Effector CD4-positive, alpha-beta T cell (primary cell): ENCODE results near the gene CDR2L. TPM values are rescaled to one million over a fixed set of nuclear protein-coding genes. Genes with fewer than 3 reads are reported as not detected.

Experiments
- DNase-seq: peaks from one replicate; pipeline ENCODE4 v3.0.0-alpha.2; 2020
- total RNA-seq: gene quantifications from one replicate; lab custom pipeline; 2026; lab: John Stamatoyannopoulos, UW

Gene CDR2L
- total RNA-seq = not detected

DNA sequence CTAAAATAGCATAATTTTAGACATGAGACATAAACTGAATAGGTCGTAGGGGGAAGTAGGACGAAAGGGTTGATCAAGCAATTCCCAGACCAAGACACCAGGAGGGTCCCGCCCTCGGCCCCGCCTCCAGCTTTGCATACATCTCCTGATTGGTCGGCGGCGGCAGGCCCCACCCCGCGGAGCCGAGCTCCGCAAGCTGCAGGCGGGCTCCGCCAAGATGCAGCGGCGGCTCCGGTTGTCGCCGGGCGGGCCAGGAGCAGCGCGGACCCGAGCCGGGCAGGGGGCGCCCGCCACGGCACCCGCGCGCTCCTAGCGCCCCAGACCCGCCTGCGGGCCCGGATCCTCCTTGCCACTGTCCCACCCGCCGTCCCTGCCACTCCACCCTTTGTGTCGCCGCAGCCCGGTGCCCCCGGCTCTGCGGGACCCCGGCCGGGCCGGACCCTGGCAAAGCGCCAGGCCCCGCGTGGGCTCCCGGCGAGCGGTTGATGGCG lies at the start of gene CDR2L:
CDR2L (plus strand) TSS at position 215 of the 491 bp plus-strand sequence. CDS start 412 bp downstream, outside the sequence.
- DNase-seq = peak; percentile 88

DNA sequence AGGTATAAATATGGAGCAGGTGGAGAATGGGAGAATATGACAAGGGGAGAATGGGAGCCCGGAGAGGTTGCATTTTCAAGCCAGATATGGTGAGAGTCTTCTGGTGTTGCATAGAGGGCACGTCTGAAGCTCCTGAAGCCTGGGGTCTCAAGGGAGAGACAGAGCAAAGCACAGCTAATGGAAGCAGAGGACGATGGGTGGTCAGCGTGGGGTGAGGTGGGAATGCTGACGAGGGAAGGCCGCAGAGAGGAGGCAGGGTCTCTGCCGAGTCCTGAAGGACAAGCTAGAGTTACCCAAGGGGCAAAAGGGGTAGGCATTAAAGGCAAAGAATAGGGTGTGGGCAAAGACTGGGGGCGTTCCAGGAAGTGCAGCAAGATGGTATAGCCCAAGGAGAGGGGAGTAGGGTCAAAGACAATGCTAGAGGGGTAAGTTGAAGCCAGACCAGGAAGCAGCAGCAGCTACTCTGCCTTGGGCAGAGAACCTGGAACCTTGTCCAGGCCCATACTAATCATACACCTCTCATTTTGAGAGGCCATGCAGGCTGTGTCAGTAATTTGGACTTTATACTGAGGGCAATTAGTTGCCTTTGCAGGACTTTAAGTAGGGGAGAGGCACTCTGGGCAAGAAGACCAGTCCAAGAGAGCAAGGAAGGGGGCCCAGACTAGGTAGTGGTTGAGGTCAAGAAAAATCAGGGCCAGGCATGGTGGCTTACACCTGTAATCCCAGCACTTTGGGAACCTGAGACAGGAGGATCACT lies 49.1 kb upstream of the CDR2L start:
- DNase-seq = no peak

DNA sequence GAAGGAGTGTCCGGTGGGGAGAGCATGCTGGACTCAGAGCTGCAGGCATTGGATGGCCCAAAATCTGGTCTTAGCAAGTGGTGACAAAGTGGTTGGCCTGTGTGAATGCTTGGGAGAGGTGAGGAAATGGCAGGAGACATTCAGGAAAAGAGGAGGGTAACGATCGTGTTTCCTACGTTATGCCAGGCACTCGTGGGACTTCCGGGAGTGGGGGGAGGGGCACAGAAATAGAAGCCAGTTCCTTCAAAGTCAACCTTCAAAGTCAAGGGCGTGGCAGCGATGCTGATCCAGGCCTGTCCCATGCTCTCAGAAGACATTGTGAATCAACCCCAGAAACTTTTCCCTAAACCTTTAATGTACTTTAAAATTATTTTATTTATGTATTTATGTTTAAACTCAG lies 47.9 kb upstream of the CDR2L start:
- DNase-seq = no peak

DNA sequence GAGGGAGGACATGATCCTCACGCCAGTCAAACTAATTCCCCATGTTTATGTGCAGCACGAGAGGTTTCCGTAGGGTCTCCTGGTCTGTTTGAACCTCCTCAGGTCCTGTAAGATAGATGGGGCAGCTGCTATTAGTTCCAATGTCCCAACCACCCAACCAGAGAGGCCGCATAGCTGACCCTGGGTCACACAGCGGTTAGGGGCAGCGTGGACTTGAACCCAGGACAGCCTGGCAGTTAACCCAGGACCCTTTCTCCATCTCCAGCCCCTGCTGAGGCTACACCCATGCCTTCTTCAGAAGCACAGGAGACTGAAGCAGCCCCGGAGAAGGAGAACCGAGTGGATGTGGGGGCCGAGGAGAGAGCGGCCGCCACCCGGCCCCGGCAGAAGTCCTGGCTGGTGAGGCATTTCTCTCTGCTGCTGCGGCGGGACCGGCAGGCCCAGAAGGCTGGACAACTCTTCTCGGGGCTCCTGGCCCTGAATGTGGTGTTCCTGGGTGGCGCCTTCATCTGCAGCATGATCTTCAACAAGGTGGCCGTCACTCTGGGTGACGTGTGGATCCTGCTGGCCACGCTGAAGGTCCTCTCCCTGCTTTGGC lies 46.2 kb upstream of the CDR2L start:
- DNase-seq = no peak

DNA sequence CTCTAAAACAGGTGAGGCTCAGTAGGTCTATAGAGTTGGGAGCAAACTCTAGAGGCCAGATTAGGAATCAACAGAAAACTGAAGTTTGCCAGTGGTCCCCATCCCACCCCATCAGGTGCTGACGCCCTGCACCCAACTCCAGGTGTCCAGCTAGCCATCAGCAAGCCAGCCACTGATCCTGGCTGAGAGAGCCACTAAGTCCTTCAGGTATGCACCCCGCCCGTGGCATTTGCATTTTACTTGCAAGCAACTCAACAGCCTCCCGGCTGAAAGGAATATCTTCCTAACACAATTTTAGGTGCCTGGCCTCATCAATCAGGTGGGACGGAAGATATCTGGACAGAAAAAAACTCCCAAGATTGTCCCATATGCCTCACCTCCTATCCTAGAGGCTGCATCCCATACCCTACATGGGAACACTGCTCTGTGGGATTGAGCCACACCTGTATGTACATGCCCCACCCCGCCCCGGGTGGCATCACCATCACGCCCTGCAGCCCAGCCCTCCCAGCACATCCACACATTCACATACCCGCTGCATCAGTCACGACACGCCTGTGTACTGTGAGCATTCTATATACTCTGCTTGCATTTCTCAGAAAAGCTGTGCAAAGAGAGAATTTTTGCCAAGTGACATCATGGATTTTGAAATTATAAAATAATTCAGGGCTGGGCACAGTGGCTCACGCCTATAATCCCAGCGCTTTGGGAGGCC lies 43.5 kb upstream of the CDR2L start:
- no peak for DNase-seq

DNA sequence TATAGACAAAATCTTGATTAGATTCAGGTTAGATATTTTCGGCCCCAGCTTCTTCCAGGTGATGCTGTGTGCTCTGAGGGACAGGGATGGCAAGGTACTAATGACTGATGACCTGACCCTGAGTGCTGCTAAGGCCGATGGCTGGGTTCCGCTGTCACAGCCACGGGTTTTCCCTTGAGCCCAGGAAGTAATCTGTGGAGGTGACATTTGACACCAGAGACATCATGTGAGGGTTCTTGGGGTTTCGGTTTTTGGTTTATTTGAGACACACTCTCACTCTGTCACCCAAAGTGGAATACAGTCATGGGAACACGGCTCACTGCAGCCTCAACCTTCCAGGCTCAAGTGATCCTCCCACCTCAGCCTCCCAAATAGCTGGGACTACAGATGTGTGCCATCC lies 41.9 kb upstream of the CDR2L start:
- no peak for DNase-seq

DNA sequence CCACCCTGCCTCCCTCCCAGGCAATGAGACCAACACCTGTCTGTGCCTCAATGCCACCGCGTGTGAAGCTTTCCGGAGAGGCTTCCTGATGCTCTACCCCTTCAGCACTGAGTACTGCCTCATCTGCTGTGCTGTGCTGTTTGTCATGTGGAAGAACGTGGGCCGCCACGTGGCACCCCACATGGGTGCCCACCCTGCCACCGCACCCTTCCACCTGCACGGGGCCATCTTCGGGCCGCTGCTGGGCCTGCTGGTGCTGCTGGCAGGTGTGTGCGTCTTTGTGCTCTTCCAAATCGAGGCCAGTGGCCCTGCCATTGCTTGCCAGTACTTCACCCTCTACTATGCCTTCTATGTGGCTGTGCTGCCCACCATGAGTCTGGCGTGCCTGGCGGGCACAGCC lies 40.8 kb upstream of the CDR2L start:
- DNase-seq = no peak

DNA sequence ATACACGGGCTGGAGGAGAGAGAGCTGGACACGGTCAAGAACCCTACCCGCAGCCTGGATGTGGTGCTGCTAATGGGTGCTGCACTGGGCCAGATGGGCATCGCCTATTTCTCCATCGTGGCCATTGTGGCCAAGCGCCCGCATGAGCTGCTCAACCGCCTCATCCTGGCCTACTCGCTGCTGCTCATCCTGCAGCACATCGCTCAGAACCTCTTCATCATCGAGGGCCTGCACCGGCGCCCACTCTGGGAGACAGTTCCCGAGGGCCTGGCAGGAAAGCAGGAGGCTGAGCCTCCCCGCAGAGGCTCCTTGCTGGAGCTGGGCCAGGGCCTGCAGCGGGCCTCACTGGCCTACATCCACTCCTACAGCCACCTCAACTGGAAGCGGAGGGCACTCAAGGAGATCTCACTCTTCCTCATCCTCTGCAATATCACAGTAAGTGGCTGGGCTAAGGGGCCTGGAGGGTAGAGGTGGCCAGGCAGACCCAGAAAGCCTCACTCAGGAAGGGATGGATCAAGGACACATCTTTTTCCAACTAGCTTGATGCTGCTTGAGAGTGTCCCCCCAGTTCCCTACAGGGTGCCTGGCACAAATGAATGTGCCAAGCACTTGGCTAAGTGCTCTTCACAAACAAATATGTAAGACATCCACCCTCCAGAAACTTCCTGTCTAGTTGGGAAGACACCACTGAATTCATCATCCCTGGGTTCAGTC lies 40.2 kb upstream of the CDR2L start:
- DNase-seq = no peak

DNA sequence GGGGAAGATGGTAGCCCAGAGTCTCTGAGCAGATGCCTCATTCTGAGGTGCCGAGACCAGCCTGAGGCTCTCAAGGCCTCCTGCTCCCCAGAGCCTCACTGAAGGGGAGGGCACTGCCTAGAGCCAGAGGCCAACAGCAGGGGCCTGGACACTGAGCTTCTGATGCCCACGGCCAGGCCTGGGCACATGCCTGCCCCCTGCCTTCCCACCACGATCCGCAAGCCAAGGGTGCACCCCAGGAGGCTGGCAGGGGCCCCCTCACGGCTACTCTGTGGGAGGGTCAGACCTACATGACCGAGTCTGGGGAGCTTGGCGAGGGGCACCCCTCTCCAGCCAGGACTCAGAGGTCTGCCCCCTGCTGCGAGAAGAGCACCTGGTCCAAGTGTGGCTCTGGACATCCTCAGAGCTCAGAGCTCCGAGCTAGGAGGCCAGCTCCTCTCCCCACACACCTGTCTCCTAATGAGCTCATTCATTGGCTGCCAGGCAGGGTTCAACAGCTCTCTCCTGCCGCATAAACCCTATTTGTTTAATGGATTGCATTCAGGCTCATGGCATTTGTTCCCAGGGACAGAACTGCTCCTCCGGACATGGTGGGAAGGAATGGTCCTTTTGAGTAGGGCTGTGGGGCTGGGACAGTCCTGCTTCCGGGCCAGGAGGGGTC lies 37.8 kb upstream of the CDR2L start:
- DNase-seq = no peak

DNA sequence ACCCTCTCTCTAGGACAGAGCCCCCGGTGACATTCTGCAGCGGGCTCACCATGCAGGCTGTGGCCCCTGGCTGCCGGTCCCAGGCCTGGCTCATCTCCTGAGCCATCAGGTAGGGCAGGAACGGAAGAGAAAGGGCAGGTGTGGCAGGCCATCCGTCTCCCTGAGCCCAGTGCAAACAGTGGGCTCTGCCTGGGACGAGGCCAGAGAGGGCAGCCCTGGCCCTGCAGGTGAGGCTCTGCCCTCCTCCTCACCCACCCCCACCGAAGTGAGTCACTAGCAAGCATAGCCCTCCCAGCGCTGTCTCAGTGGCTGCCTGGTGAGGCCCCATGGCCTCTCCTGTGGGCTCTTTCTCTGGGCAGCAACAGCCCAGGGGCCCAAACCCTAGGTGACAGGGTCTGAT lies 37.2 kb upstream of the CDR2L start:
- DNase-seq = no peak

DNA sequence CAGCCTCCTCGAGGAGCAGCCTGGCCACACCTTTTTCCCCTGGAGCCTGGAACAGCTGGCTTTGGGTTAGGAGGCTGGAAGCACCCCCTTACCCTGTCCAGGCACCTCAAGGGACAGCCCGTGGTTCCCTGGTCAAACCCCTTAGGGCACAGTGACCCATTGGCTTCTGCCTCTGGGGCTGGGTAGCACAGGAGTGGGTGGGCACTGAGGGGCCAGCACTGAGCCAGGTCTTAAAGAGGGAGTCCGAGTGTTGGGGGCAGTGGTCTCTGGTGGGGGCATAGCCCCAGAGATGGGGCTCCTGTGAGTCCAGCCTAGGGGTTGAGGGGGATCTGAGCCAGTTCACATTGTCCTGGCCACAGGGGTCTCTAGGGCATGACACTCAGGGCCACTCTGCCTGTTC lies 36.4 kb upstream of the CDR2L start:
- DNase-seq = no peak

DNA sequence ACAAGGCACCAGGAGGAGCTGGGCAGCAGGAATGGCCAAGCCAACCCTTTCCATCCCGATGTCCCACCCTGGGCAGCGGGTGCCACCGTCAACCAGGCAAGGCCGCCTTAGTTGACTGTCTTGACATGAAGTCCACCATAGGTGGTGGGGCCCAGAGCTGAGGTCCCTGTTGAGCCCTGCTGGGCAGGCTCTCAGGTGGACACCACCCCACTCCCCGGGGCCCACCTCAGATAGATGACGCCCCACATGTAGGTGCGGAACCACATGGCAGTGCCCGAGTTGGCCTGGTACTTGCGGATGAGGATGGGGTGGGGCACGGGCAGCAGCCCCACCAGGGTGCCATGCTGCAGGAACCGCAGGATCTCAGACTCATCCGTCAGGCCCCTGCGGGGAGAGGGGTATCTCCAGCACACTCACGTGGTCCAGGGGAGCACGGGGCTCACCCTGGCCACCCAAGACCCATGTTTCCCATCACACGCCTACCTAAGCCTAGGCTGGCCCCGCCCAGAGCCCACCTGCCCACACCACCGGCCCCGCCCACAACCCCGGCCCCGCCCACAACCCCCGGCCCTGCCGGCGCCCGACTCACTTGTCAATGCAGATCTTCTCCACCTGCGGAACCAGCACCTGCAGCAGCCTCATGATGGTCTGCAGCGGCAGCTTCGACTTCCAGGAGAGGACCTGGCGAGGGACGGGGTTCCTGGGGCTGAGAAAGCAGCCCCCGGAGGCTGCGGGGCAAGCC lies 35.6 kb upstream of the CDR2L start:
- DNase-seq = no peak

DNA sequence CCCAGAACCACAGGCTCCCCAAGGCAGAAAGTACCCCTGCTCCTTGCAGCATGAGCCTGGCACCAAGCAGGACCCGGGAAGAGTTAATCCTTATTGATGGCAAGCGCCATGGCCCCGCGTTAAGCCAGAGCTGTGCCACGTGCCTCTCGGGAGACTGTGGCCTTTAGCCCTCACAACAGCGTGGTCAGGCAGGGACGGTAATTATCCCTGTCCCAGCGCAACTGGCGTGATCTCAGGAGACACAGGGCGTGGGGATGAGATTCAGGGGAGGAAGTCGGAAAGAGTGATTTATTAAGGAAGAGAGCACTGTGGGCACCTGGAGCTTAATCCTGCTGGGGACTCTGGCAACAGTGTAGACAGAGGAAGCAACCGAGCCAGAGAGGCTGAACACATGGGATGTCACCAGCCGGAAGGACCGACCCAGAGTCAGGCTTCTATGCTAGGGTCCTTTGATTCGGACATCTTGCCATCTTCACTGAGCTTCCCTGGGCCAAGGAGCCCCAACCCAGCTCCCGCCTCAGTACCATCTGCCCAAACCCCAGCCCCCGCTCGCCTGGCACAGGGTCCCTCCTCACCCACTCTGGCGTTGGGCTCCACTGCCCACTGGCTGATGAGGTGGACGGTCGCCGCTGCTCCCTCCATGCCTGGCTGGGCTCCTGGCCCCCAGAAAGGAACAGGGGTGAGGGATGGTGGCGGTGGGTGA lies 34.9 kb upstream of the CDR2L start:
- no peak for DNase-seq

DNA sequence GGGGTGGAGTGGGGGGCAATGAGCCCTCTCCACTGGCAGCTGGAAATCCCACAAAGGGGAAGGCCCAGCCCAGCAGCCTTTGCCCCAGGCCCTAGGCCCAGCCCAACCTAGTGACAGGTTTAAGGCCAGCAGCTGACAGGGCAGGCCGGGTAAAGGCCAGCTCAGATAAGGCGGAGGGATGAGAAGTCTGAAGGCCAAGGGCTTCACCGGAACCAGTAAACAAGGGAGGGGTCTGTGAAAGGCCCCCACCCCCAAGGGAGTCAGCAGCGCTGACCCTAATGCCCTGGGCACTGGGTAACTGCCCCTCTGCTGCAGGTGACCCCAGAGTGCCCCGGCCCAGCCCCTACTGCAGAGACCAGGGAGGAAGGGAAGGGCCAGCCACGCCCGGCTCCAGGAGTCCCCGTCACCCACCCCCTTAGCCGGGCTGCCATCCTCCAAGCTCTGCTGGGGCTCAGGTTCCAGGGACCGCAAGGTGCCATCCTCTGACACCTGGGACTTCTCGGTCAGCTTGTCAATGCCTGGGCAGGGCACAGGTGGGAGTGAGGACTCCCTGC lies 34.2 kb upstream of the CDR2L start:
- no peak for DNase-seq

DNA sequence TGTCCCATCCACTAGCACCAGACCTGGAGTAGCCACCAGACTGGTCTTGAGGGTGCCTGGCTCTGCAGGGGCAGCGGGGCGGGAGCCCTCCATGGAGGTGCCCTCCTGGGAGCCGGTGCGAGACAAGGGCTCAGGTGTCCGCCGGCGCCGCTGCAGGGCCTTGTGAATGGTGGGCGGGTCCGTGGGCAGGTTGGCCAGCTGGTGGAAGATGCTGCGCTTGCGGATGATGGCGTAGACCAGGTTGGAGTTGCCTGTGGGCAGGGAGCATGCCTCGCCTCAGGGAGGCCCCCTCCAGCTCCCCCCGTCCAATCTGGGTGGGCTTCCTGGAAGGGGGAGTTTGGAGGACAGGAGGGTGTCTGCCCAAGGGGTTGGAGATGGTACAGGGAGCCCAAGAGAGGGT lies 33.3 kb upstream of the CDR2L start:
- no peak for DNase-seq

DNA sequence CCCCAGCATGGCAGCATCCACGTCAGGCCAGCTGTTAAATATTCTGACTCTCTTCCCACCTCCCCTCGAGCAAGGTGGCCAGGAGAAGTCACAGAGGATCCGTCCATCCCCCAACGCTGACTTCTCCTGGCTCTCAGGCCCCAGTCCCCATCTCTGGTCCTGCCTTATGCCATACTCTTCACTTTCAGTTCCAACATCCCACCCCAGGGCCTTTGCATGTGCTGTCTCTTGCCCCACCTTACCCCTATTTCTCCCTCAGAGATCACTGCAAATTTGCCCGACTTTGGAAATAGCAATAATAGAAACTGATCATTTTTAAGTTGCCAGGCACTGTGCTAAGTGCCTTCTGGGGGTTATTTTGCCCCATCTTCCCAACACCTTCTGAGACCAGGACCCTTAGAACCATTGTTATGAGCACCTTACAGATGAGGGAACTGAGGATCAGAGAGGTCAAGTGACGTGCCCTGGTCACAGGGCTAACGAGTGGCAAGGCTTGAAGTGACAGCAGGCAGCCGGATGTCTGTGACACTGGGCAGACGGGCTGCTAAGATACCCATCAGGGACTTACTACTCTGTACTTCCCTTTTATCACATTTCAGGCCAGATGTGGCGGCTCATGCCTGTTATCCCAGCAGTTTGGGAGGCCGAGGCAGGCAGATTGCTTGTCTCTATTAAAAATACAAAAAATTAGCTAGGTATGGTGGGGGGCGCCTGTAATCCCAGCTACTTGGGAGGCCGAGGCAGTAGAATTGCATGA lies 32.6 kb upstream of the CDR2L start:
- no peak for DNase-seq

DNA sequence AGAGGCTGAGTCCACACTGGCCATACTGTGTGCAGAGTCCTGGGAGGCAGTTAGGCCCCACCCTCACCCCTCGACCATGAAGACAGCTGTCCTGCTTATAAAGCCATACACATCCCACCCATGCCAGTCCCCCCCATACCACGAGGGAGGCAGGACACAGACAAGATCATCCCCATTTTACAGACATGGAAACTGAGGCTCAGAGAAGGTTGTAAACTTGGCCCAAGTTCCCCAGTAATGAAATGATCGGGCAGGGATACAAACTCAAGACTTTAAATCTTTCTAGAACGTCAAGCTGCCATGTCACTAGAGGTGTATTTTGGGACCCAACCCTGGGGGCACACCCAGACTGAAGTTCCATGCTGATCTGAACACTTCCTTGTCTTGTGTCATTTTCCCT lies 31.3 kb upstream of the CDR2L start:
- no peak for DNase-seq

DNA sequence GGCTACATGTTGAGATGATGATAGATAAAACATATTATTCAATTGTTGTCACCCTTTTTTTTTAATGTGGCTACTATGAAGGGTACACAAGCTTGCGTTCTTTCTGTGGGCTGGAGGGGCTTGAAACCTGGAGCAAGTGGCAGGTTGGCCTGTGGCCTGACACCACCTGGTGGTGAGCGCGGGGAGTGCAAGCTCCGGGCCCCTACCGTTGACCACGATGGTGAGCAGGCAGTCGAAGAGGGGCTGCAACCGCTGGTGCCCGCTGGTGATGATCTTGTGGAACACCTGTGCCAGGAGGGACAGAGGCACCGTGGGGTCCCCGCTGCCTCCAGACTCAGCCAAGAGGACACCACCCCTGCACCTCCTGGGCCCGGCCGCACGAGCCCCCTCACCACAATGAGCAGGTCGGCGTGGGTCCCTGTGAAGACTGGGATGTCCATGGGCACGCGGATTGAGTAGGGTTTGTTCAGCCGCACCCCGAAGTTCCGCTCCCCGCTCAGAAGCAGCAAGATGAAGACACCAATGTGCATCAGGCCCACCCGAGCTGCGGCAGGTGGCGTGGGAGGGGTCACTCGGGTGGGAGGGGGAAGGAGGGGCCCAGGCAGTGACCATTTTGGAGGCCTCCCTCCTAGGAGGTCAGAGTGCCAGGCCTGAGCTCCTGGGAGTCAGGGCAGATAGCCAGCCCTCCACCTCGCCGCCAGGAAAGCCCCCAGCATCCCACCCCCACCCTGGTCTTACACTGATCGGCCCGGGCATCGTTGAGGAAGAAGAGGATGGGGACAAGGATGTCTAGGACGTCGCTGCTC lies 29.3 kb upstream of the CDR2L start:
- peak; percentile 73 for DNase-seq

DNA sequence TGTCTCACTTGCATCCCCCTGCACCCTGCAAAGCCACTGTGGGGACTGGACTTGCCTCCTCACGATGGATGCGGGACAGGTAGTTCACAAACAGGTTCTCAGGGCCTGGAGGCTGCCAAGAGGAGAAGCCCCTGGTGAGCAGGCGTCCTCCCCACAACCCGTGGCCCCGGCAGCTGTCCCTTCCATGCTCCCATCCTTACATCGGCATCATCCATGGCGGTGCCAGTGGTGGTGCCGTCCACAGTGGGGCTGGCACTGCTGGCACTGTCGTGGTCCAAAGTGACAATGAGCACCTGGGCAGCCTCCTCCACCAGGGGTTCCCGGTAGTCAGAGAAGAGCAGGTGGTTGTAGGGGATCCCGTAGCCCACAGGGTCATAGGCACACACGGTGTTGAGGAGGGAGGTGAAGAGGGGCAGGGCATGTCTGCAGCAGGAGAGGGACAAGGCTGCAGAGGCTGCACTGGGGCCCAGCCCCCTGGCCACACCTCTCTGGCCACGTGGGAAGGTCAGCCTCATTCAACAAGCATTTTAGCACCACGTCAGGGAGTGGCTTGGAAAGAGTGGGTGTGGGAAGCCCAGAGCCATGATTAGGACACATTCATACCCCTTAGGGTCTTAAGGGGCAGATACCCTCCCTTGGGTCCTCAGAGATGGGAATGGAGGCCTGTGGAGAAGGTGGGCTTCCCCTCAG lies 27.5 kb upstream of the CDR2L start:
- DNase-seq = no peak
